Keratinocyte (primary cell): ENCODE measurements around the gene CAPZB. TPM values are rescaled to one million over a fixed set of nuclear protein-coding genes. Genes with fewer than 3 reads are reported as not detected.

Experiments
- DNase-seq: peaks from one replicate; pipeline ENCODE4 v3.0.0-alpha.2; 2011; ENCODE audit warnings: low read depth, missing footprints, low spot score
- FAIRE-seq: peaks from 2 replicates; lab custom pipeline; 2011; peaks lifted over from hg19 to GRCh38; lab: Jason Lieb, UNC
- H2AFZ ChIP-seq: 2 replicates; pipeline ENCODE4 v1.6.0; 2012; ENCODE audit warnings: low read length, control low read depth, inconsistent platforms; ENCODE audit not compliant: control insufficient read depth
- H3K27ac ChIP-seq: 2 replicates; pipeline ENCODE4 v1.5.1; 2011; ENCODE audit warnings: low read length; ENCODE audit not compliant: control insufficient read depth, insufficient read depth
- H3K27me3 ChIP-seq: 3 replicates; pipeline ENCODE4 v1.6.0; 2011; ENCODE audit warnings: low read length; ENCODE audit not compliant: control insufficient read depth, insufficient read depth; ENCODE audit errors: extremely low read depth
- H3K36me3 ChIP-seq, 2 experiments: 2 replicates in 1 of 2; 3 replicates in 1 of 2; pipeline ENCODE4 v1.5.1; 2011; ENCODE audit warnings: low read length in 2 of 2, mild to moderate bottlenecking in 1 of 2; ENCODE audit not compliant: control insufficient read depth in 2 of 2, insufficient read depth in 2 of 2; ENCODE audit errors: extremely low read depth in 1 of 2
- H3K4me1 ChIP-seq: 3 replicates; pipeline ENCODE4 v1.5.1; 2011; ENCODE audit warnings: low read length; ENCODE audit not compliant: control insufficient read depth, insufficient read depth; ENCODE audit errors: extremely low read depth
- H3K4me2 ChIP-seq: 3 replicates; pipeline ENCODE4 v1.6.0; 2011; ENCODE audit warnings: low read depth, low read length; ENCODE audit not compliant: control insufficient read depth, insufficient read depth; ENCODE audit errors: extremely low read depth
- H3K4me3 ChIP-seq, 3 experiments: fragments of 200-600 bp in 1 of 3; sonication (generic) in 1 of 3; 2 replicates in 2 of 3; 3 replicates in 1 of 3; pipeline ENCODE4 v1.5.1; 2011 to 2016; ENCODE audit warnings: low read length in 3 of 3, mild to moderate bottlenecking in 3 of 3, control low read depth in 2 of 3, inconsistent platforms in 1 of 3, low read depth in 1 of 3, mixed read lengths in 1 of 3, mixed run types in 1 of 3, moderate library complexity in 1 of 3; ENCODE audit not compliant: control insufficient read depth in 2 of 3, insufficient read depth in 2 of 3; ENCODE audit errors: extremely low read depth in 1 of 3
- H3K79me2 ChIP-seq: 2 replicates; pipeline ENCODE4 v1.6.0; 2012; ENCODE audit warnings: low read length; ENCODE audit not compliant: control insufficient read depth, insufficient read depth
- H3K9ac ChIP-seq: 3 replicates; pipeline ENCODE4 v1.6.0; 2011; ENCODE audit warnings: low read length; ENCODE audit not compliant: control insufficient read depth, insufficient read depth; ENCODE audit errors: extremely low read depth
- H3K9me1 ChIP-seq: 3 replicates; pipeline ENCODE4 v1.6.0; 2011; ENCODE audit warnings: low read length; ENCODE audit not compliant: control insufficient read depth, insufficient read depth; ENCODE audit errors: extremely low read depth
- H3K9me3 ChIP-seq: 2 replicates; pipeline ENCODE4 v1.5.1; 2012; ENCODE audit warnings: low read depth, low read length; ENCODE audit not compliant: control insufficient read depth
- H4K20me1 ChIP-seq: 3 replicates; pipeline ENCODE4 v1.6.0; 2011; ENCODE audit warnings: low read length; ENCODE audit not compliant: control insufficient read depth, insufficient read depth; ENCODE audit errors: extremely low read depth
- CTCF ChIP-seq, 3 experiments: IDR thresholded peaks in 1 of 3; conservative IDR thresholded peaks in 1 of 3; optimal IDR thresholded peaks in 1 of 3; 2 replicates in 2 of 3; 3 replicates in 1 of 3; pipeline versions ENCODE3 to v1.5.1; 2011; ENCODE audit warnings: low read length in 3 of 3, mild to moderate bottlenecking in 3 of 3, moderate library complexity in 2 of 3, control low read depth in 1 of 3, inconsistent platforms in 1 of 3; ENCODE audit not compliant: insufficient read depth in 2 of 3; ENCODE audit errors: extremely low read depth in 1 of 3
- EZH2 ChIP-seq: IDR thresholded peaks from one replicate; pipeline ENCODE4 v1.6.1; 2012; ENCODE audit warnings: inconsistent platforms, mild to moderate bottlenecking, low read length, moderate library complexity
- dilution Hi-C: fragments of 300-500 bp; cut with MboI; formaldehyde crosslinking; loops from one replicate; pipeline ENCODE4 v1.7.0; 2020; ENCODE audit warnings: low sequenced_read_pairs; ENCODE audit not compliant: extremely low pct_ligation_motif_present
- polyA plus RNA-seq, 5 experiments: library from polyadenylated mRNA; depleted of rRNA in 3 of 5; stranded (reverse) in 3 of 5; stranded (forward) in 1 of 5; unstranded in 1 of 5; fragments of >200 nt; gene quantifications; 1 replicate in 1 of 5; 2 replicates in 3 of 5; 3 replicates in 1 of 5; pipeline versions ENCODE4 v1.2.1 to v1.2.3, GENCODE V29; 2011 to 2012; ENCODE audit warnings: missing spikeins in 2 of 5, low read depth in 1 of 5, low replicate concordance in 1 of 5

CAPZB gene
- polyA plus RNA-seq, 1 donor (not counting 4 experiments of a cell fraction or from before 2014, with no cell fraction given), result 193 TPM

GRCh38 chr1:19495000-19495656, 9.8 kb upstream of the CAPZB start:
- Histone ChIP-seq H3K27ac (no peak overlapping the region), H2AFZ (no peak overlapping the region), H3K9me1 (no peaks in the 10 kb centered on the region), H3K36me3 (no peaks in the 10 kb centered on the region), H3K9ac (no peak overlapping the region), H3K4me2 (no peak overlapping the region), H3K4me3 (no peak overlapping the region), H3K9me3 (no peaks in the 10 kb centered on the region), H3K27me3 (no peaks in the 10 kb centered on the region), H3K79me2 (no peaks in the 10 kb centered on the region), H4K20me1 (no peaks in the 10 kb centered on the region), H3K4me1 (peaks cover 4% of the 10 kb centered on the region)
- FAIRE-seq (no peak), DNase-seq (no peak)
- dilution Hi-C loops, result no loop called here
- TF ChIP-seq CTCF (optimal IDR thresholded peaks at IDR 0.05 in 1 of 3, IDR thresholded peaks at IDR 0.05 in 1 of 3, conservative IDR thresholded peaks at IDR 0.05 in 1 of 3; ENCODE audit: extremely low read depth in 1 of 3, insufficient read depth in 2 of 3, low read length in 3 of 3) (no peak), EZH2 (no peak)

GRCh38 chr1:19493547-19493946, 8.2 kb upstream of the CAPZB start:
- H3K79me2 ChIP-seq, result no peaks in the 10 kb centered on the region
- DNase-seq, result no peak
- H4K20me1 ChIP-seq, result no peaks in the 10 kb centered on the region
- H3K27me3 ChIP-seq, result no peaks in the 10 kb centered on the region
- peaks cover 4% of the 10 kb centered on the region for H3K4me1 ChIP-seq
- no peaks in the 10 kb centered on the region for H3K36me3 ChIP-seq
- H3K27ac ChIP-seq, result no peak overlapping the region
- no peak for TF ChIP-seq EZH2
- TF ChIP-seq CTCF (optimal IDR thresholded peaks at IDR 0.05 in 1 of 3, IDR thresholded peaks at IDR 0.05 in 1 of 3, conservative IDR thresholded peaks at IDR 0.05 in 1 of 3; ENCODE audit: extremely low read depth in 1 of 3, insufficient read depth in 2 of 3, low read length in 3 of 3), result no peak
- no peaks in the 10 kb centered on the region for H3K9me1 ChIP-seq
- dilution Hi-C loops, result no loop called here
- no peaks in the 10 kb centered on the region for H3K9me3 ChIP-seq
- H3K4me2 ChIP-seq, result no peak overlapping the region
- no peak overlapping the region for H3K4me3 ChIP-seq
- FAIRE-seq, result no peak
- H3K9ac ChIP-seq, result no peak overlapping the region
- H2AFZ ChIP-seq, result no peak overlapping the region
